SH-SY5Y (cell line): ENCODE measurements around the gene GMFB.

Source experiments
- GATA2 ChIP-seq: IDR thresholded peaks from 2 replicates; pipeline ENCODE4 v1.6.1; 2011; ENCODE audit warnings: mild to moderate bottlenecking, low read depth, low read length
- GATA3 ChIP-seq: IDR thresholded peaks from 2 replicates; pipeline ENCODE4 v1.6.1; 2011; ENCODE audit warnings: low read depth, mild to moderate bottlenecking, low read length, moderate library complexity

Gene GMFB

GRCh38 chr14:54488646-54489317 lies at the start of gene GMFB:
Gene GMFB (minus strand): TSS chr14:54488980. CDS start chr14:54488927, 53 bp downstream.
- no peak for TF ChIP-seq GATA2
- TF ChIP-seq GATA3 = no peak

- no peak for TF ChIP-seq GATA2
- no peak for TF ChIP-seq GATA3
Measured at GRCh38 chr14:54538055-54538454, 49.3 kb upstream of the GMFB start.

GRCh38 chr14:54537651-54538050 lies 48.9 kb upstream of the GMFB start:
- no peak for TF ChIP-seq GATA3
- TF ChIP-seq GATA2 = no peak

- TF ChIP-seq GATA3 (no peak), GATA2 (no peak)
Measured at GRCh38 chr14:54535646-54536045, 46.9 kb upstream of the GMFB start.

- TF ChIP-seq GATA2 = no peak
- no peak for TF ChIP-seq GATA3
Measured at GRCh38 chr14:54535126-54535525, 46.3 kb upstream of the GMFB start.

GRCh38 chr14:54533100-54533499 lies 44.3 kb upstream of the GMFB start:
- TF ChIP-seq GATA2 (no peak), GATA3 (no peak)

GRCh38 chr14:54532111-54533012 lies 43.6 kb upstream of the GMFB start:
- TF ChIP-seq GATA3 = no peak
- no peak for TF ChIP-seq GATA2

GRCh38 chr14:54529811-54530210 lies 41.0 kb upstream of the GMFB start:
- no peak for TF ChIP-seq GATA2
- no peak for TF ChIP-seq GATA3

GRCh38 chr14:54528973-54529372 lies 40.2 kb upstream of the GMFB start:
- no peak for TF ChIP-seq GATA3

GRCh38 chr14:54524410-54524809 lies 35.6 kb upstream of the GMFB start:
- TF ChIP-seq GATA2 = no peak
- no peak for TF ChIP-seq GATA3

- TF ChIP-seq GATA3 = no peak
- TF ChIP-seq GATA2 = no peak
Measured at GRCh38 chr14:54516709-54517108, 27.9 kb upstream of the GMFB start.

GRCh38 chr14:54515670-54516069 lies 26.9 kb upstream of the GMFB start:
- no peak for TF ChIP-seq GATA2
- no peak for TF ChIP-seq GATA3

GRCh38 chr14:54512393-54512792 lies 23.6 kb upstream of the GMFB start:
- TF ChIP-seq GATA3 (no peak), GATA2 (no peak)

GRCh38 chr14:54509546-54510501 lies 21.0 kb upstream of the GMFB start, which contains the start of gene CGRRF1:
Gene CGRRF1 (plus strand): TSS chr14:54509906. CDS start chr14:54509960, 54 bp downstream.
- TF ChIP-seq GATA3 (no peak), GATA2 (no peak)

GRCh38 chr14:54503486-54503885 lies 14.7 kb upstream of the GMFB start:
- TF ChIP-seq GATA3 (no peak), GATA2 (no peak)
